ENCODE data around the gene TEPSIN. TPM values are rescaled to one million over a fixed set of nuclear protein-coding genes. Genes with fewer than 3 reads are reported as not detected.
A peak's percentile ranks its signal among the peaks of the same experiment; 100 is the strongest.

Gene TEPSIN
- total RNA-seq, 2 donors from 2014 or later: 30.0 to 45.0 TPM

DNA sequence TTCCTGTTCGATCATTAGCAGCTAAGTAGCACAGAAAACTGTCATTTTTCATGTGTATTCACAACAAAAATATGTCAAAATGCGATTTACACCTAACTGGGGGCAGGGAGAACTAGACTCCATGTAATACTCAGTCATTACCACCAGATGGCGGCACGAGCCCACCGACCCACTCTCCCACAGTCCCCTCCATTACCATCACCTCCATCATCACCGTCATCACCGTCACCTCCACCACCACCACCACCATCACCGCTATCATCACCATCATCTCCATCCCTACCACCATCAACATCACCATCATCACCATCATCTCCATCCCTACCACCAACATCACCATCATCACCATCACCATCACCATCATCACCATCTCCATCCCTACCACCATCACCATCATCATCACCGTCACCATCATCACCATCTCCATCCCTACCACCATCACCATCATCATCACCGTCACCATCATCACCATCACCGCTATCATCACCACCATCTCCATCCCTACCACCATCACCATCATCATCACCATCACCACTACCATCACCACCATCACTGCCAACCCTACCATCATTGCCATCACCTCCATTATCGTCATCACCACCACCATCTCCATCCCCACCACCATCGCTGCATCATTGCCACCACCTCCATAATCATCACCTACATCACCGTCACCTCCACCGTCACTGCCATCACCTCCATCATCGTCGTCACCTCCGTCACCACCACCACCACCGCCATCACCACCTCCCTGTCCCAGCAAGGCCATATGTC lies 14.7 kb upstream of the TEPSIN start:
- H3K4me3 Mint-ChIP-seq: no peak overlapping the region
- peaks cover 30% of the 10 kb centered on the region for H3K36me3 Mint-ChIP-seq (ENCODE audit: low read depth)
- 68 to 82% methylated on average over 12 to 19 of the region's 19 CpGs for WGBS, 2 experiments (ENCODE audit: insufficient coverage in 1 of 2, insufficient read length in 1 of 2)
- no peaks in the 10 kb centered on the region for H3K4me1 ChIP-seq (ENCODE audit: control insufficient read depth, insufficient read depth, low read length)
- no peaks in the 10 kb centered on the region for H3K27me3 Mint-ChIP-seq (ENCODE audit: insufficient read depth)
- H3K9ac ChIP-seq (ENCODE audit: extremely low read depth, low read length, poor library complexity, severe bottlenecking): no peak overlapping the region
- H3K27me3 ChIP-seq (ENCODE audit: control insufficient read depth, insufficient read depth, low read length, poor library complexity, severe bottlenecking): no peaks in the 10 kb centered on the region
- H3K27ac Mint-ChIP-seq: peak overlapping the region; percentile 83
- TF ChIP-seq, protein P1, sequence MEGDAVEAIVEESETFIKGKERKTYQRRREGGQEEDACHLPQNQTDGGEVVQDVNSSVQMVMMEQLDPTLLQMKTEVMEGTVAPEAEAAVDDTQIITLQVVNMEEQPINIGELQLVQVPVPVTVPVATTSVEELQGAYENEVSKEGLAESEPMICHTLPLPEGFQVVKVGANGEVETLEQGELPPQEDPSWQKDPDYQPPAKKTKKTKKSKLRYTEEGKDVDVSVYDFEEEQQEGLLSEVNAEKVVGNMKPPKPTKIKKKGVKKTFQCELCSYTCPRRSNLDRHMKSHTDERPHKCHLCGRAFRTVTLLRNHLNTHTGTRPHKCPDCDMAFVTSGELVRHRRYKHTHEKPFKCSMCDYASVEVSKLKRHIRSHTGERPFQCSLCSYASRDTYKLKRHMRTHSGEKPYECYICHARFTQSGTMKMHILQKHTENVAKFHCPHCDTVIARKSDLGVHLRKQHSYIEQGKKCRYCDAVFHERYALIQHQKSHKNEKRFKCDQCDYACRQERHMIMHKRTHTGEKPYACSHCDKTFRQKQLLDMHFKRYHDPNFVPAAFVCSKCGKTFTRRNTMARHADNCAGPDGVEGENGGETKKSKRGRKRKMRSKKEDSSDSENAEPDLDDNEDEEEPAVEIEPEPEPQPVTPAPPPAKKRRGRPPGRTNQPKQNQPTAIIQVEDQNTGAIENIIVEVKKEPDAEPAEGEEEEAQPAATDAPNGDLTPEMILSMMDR (conservative IDR thresholded peaks at IDR 0.05): peak; percentile 89
- no peaks in the 10 kb centered on the region for H3K9me3 Mint-ChIP-seq
- no peak overlapping the region for H3K4me3 ChIP-seq (ENCODE audit: low read length)
- peaks cover 3% of the 10 kb centered on the region for H3K4me1 Mint-ChIP-seq
- no peak overlapping the region for H3K27ac ChIP-seq (ENCODE audit: low read depth, low read length)
- H3K36me3 ChIP-seq (ENCODE audit: control insufficient read depth, insufficient read depth, low read length): peaks cover 2% of the 10 kb centered on the region
- DNase-seq: peak; percentile 85
- no peaks in the 10 kb centered on the region for H3K9me3 ChIP-seq (ENCODE audit: control insufficient read depth, low read length)

DNA sequence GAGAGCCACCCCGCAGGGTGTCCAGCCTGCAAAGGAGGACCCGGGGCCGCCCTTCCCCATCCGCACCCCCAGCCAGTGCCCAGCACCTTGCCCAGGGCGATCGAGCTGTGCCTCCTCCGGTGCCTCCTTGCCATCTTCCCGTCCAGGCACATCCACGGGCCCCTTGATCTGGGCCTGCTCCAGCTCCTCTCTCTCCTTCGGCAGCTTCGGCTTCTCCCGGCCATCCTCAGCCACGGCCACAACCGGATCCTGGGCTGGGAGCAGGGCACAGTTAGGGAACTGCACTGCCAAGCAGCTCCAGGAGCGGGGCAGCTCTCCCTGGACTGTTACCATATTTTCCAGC lies 14.1 kb upstream of the TEPSIN start:
- no peak overlapping the region for H3K4me3 ChIP-seq (ENCODE audit: low read length)
- Mint-ChIP-seq H3K36me3 (ENCODE audit: low read depth) (peaks cover 30% of the 10 kb centered on the region), H3K9me3 (no peaks in the 10 kb centered on the region), H3K27ac (peak overlapping the region; percentile 83), H3K4me3 (no peak overlapping the region), H3K27me3 (ENCODE audit: insufficient read depth) (no peaks in the 10 kb centered on the region), H3K4me1 (peaks cover 3% of the 10 kb centered on the region)
- WGBS, 2 experiments (ENCODE audit: insufficient coverage in 1 of 2, insufficient read length in 1 of 2): 77 to 86% methylated on average over 10 to 15 of the region's 15 CpGs
- TF ChIP-seq, protein P1 (conservative IDR thresholded peaks at IDR 0.05): no peak
- no peaks in the 10 kb centered on the region for H3K27me3 ChIP-seq (ENCODE audit: control insufficient read depth, insufficient read depth, low read length, poor library complexity, severe bottlenecking)
- DNase-seq: no peak
- no peaks in the 10 kb centered on the region for H3K9me3 ChIP-seq (ENCODE audit: control insufficient read depth, low read length)
- H3K27ac ChIP-seq (ENCODE audit: low read depth, low read length): peak overlapping the region; percentile 84
- H3K36me3 ChIP-seq (ENCODE audit: control insufficient read depth, insufficient read depth, low read length): peaks cover 2% of the 10 kb centered on the region
- no peak overlapping the region for H3K9ac ChIP-seq (ENCODE audit: extremely low read depth, low read length, poor library complexity, severe bottlenecking)
- no peaks in the 10 kb centered on the region for H3K4me1 ChIP-seq (ENCODE audit: control insufficient read depth, insufficient read depth, low read length)

DNA sequence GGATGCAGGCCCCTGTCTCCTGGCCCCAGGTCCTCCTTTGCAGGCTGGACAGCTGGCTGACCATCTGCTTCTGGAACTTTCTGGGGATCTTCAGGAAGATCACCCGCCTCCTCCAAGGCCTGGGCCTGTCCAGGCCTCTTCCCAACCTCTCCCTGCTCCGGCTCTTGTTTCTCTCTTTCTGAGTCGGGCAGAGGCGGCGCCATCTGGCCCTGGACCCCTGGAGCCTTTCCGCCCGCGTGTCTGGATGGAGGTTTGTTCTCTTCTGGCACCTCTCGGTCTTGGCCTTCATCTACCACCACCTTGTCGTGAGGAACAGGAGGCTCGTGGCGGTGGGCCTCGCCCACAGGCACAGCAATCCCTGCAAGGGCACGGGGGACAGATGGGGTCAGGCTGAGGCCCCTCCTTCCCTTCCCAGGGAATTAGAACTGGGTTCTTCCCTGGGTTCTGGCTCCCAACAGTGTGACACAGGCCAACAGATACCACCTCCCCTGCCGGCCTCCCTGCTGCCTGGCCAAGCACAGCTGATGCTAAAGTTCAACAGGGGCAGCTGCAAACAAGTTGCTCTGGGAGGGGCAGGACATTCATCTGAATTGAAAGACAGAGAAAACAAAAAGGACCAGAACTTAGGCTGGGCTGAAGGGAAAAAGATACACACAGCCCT lies 13.6 kb upstream of the TEPSIN start:
- Histone ChIP-seq H3K4me3 (ENCODE audit: low read length) (no peak overlapping the region), H3K4me1 (ENCODE audit: control insufficient read depth, insufficient read depth, low read length) (no peaks in the 10 kb centered on the region), H3K9me3 (ENCODE audit: control insufficient read depth, low read length) (no peaks in the 10 kb centered on the region), H3K9ac (ENCODE audit: extremely low read depth, low read length, poor library complexity, severe bottlenecking) (no peak overlapping the region), H3K27me3 (ENCODE audit: control insufficient read depth, insufficient read depth, low read length, poor library complexity, severe bottlenecking) (no peaks in the 10 kb centered on the region), H3K36me3 (ENCODE audit: control insufficient read depth, insufficient read depth, low read length) (peaks cover 2% of the 10 kb centered on the region), H3K27ac (ENCODE audit: low read depth, low read length) (peak overlapping the region; percentile 84)
- TF ChIP-seq, protein P1 (conservative IDR thresholded peaks at IDR 0.05): no peak
- Mint-ChIP-seq H3K4me1 (peaks cover 3% of the 10 kb centered on the region), H3K4me3 (no peak overlapping the region), H3K9me3 (no peaks in the 10 kb centered on the region), H3K27ac (no peak overlapping the region), H3K27me3 (ENCODE audit: insufficient read depth) (no peaks in the 10 kb centered on the region), H3K36me3 (ENCODE audit: low read depth) (peaks cover 29% of the 10 kb centered on the region)
- no peak for DNase-seq
- WGBS, 2 experiments (ENCODE audit: insufficient coverage in 1 of 2, insufficient read length in 1 of 2): 87 to 92% methylated on average over 8 to 15 of the region's 15 CpGs

All from endodermal cell (in vitro differentiated cells).